ENCODE measurements around the gene SCT. TPM values are rescaled to one million over a fixed set of nuclear protein-coding genes. Genes with fewer than 3 reads are reported as not detected.

The SCT gene
- total and polyA plus RNA-seq, 2 donors (not counting 1 experiment from before 2014, with no cell fraction given), result not detected

DNA sequence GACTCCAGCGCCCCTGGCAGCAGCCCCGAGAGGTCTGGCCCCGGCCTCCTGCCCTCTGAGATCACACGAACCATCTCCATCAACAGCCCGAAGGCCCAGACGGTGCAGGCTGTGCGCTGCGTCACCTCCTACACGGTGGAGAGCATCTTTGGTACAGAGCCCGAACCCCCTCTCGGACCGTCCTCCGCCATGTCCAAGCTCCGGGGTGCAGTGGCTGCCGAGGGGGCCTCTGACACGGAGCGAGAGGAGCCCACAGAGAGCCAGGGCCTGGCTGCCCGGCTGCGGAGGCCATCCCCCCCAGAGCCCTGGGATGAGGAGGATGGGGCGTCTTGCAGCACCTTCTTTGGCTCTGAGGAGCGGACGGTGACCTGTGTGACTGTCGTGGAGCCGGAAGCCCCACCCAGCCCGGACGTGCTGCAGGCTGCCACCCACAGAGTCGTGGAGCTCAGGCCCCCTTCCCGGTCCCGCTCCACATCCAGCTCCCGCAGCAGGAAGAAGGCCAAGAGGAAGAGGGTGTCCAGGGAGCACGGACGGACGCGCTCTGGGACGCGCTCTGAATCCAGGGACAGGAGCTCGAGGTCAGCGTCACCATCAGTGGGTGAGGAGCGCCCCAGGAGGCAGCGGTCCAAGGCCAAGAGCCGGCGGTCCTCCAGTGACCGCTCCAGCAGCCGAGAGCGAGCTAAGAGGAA is 18.9 kb downstream of the SCT start:
- peaks cover 62% of the 10 kb centered on the region for H3K36me3 ChIP-seq (ENCODE audit: control insufficient read depth, insufficient read depth, low read length)

DNA sequence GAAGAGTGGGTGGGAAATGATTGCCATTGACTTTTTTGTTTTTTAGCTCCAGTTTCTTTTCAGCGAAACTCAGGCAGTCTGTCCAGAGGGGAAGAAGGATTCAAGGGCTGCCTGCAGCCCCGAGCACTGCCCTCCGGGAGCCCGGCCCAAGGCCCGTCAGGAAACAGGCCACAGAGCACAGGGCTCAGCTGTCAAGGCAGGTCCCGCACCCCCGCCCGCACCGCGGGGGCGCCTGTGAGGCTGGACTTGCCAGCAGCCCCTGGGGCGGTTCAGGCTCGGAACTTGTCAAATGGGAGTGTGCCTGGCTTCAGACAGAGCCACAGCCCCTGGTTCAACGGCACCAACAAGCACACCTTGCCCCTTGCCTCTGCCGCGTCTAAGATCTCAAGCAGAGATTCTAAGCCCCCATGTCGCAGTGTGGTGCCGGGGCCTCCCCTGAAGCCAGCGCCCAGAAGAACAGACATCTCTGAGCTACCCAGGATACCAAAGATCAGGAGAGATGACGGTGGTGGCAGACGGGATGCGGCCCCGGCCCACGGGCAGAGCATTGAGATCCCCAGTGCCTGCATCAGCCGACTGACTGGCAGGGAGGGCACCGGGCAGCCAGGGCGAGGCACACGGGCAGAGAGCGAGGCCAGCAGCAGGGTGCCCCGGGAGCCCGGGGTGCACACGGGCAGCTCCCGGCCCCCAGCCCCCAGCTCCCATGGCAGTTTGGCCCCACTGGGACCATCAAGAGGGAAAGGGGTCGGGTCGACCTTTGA is 19.8 kb downstream of the SCT start:
- Histone ChIP-seq H3K9ac (ENCODE audit: insufficient read depth, low read length) (no peak overlapping the region), H4K20me1 (ENCODE audit: control insufficient read depth, extremely low read depth, insufficient read depth, low read length) (no peaks in the 10 kb centered on the region), H3K4me3 (replicated peaks in 1 of 4; ENCODE audit: control extremely low read depth in 1 of 4, insufficient read depth in 1 of 4, low read depth in 3 of 4, low read length in 4 of 4) (no peak overlapping the region), H3K9me3 (ENCODE audit: control insufficient read depth, insufficient read depth, low read depth, low read length) (no peaks in the 10 kb centered on the region), H2AFZ (ENCODE audit: low read length) (no peak overlapping the region), H3K4me2 (ENCODE audit: extremely low read depth, insufficient read depth, low read length) (no peak overlapping the region), H3K79me2 (ENCODE audit: control insufficient read depth, insufficient read depth, low read length) (no peaks in the 10 kb centered on the region), H3K36me3 (ENCODE audit: control insufficient read depth, insufficient read depth, low read length) (peaks cover 56% of the 10 kb centered on the region), H3K27me3 (ENCODE audit: control insufficient read depth, insufficient read depth, low read length) (no peaks in the 10 kb centered on the region), H3K4me1 (ENCODE audit: control insufficient read depth, extremely low read depth, insufficient read depth, low read length) (no peaks in the 10 kb centered on the region), H3K27ac (ENCODE audit: insufficient read depth, low read length) (no peak overlapping the region)
- DNase-seq (ENCODE audit: low read depth in 2 of 2), result no peak
- no peak for TF ChIP-seq EZH2 (IDR thresholded peaks at IDR 0.05; ENCODE audit: low read length, missing control alignments)
- TF ChIP-seq, protein P1, sequence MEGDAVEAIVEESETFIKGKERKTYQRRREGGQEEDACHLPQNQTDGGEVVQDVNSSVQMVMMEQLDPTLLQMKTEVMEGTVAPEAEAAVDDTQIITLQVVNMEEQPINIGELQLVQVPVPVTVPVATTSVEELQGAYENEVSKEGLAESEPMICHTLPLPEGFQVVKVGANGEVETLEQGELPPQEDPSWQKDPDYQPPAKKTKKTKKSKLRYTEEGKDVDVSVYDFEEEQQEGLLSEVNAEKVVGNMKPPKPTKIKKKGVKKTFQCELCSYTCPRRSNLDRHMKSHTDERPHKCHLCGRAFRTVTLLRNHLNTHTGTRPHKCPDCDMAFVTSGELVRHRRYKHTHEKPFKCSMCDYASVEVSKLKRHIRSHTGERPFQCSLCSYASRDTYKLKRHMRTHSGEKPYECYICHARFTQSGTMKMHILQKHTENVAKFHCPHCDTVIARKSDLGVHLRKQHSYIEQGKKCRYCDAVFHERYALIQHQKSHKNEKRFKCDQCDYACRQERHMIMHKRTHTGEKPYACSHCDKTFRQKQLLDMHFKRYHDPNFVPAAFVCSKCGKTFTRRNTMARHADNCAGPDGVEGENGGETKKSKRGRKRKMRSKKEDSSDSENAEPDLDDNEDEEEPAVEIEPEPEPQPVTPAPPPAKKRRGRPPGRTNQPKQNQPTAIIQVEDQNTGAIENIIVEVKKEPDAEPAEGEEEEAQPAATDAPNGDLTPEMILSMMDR (conservative IDR thresholded peaks at IDR 0.05 in 1 of 2, IDR thresholded peaks at IDR 0.05 in 1 of 2; ENCODE audit: low read depth in 1 of 2, low read length in 2 of 2), result no peak

More for the DNA sequence above, 18.9 kb downstream of the SCT start:
- no peak overlapping the region for H2AFZ ChIP-seq (ENCODE audit: low read length)
- H4K20me1 ChIP-seq (ENCODE audit: control insufficient read depth, extremely low read depth, insufficient read depth, low read length), result no peaks in the 10 kb centered on the region
- no peak overlapping the region for H3K4me3 ChIP-seq (replicated peaks in 1 of 4; ENCODE audit: control extremely low read depth in 1 of 4, insufficient read depth in 1 of 4, low read depth in 3 of 4, low read length in 4 of 4)
- H3K4me1 ChIP-seq (ENCODE audit: control insufficient read depth, extremely low read depth, insufficient read depth, low read length), result no peaks in the 10 kb centered on the region
- H3K4me2 ChIP-seq (ENCODE audit: extremely low read depth, insufficient read depth, low read length), result no peak overlapping the region
- H3K27ac ChIP-seq (ENCODE audit: insufficient read depth, low read length), result no peak overlapping the region
- no peaks in the 10 kb centered on the region for H3K27me3 ChIP-seq (ENCODE audit: control insufficient read depth, insufficient read depth, low read length)
- DNase-seq (ENCODE audit: low read depth in 2 of 2), result no peak
- H3K9ac ChIP-seq (ENCODE audit: insufficient read depth, low read length), result no peak overlapping the region
- TF ChIP-seq EZH2 (IDR thresholded peaks at IDR 0.05; ENCODE audit: low read length, missing control alignments), result no peak
- TF ChIP-seq, protein P1 (conservative IDR thresholded peaks at IDR 0.05 in 1 of 2, IDR thresholded peaks at IDR 0.05 in 1 of 2; ENCODE audit: low read depth in 1 of 2, low read length in 2 of 2), result no peak
- H3K9me3 ChIP-seq (ENCODE audit: control insufficient read depth, insufficient read depth, low read depth, low read length), result no peaks in the 10 kb centered on the region
- H3K79me2 ChIP-seq (ENCODE audit: control insufficient read depth, insufficient read depth, low read length), result no peaks in the 10 kb centered on the region

DNA sequence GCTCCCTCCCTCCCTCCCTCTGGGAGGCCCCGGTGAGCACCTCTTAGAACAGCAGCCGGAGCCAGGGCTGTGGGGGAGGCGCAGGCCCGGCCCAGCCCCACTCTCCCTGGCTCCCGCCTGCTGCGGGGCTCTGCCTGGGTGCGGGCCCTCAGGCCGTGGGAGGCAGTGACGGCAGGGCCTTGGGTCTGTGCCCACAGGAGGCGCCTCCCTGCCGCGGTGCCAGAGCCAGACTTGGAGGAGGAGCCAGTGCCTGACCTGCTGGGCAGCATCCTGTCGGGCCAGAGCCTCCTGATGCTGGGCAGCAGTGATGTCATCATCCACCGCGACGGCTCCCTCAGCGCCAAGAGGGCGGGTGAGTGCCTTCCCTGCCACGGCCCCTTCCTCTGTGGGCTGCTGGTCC is 20.7 kb downstream of the SCT start:
- H3K4me1 ChIP-seq (ENCODE audit: control insufficient read depth, extremely low read depth, insufficient read depth, low read length), result no peaks in the 10 kb centered on the region
- no peak overlapping the region for H2AFZ ChIP-seq (ENCODE audit: low read length)
- TF ChIP-seq, protein P1 (conservative IDR thresholded peaks at IDR 0.05 in 1 of 2, IDR thresholded peaks at IDR 0.05 in 1 of 2; ENCODE audit: low read depth in 1 of 2, low read length in 2 of 2), result no peak
- H3K4me3 ChIP-seq (replicated peaks in 1 of 4; ENCODE audit: control extremely low read depth in 1 of 4, insufficient read depth in 1 of 4, low read depth in 3 of 4, low read length in 4 of 4), result no peak overlapping the region
- DNase-seq (ENCODE audit: low read depth in 2 of 2), result peak; percentile 54 to 72
- H3K27me3 ChIP-seq (ENCODE audit: control insufficient read depth, insufficient read depth, low read length), result no peaks in the 10 kb centered on the region
- H4K20me1 ChIP-seq (ENCODE audit: control insufficient read depth, extremely low read depth, insufficient read depth, low read length), result no peaks in the 10 kb centered on the region
- no peaks in the 10 kb centered on the region for H3K9me3 ChIP-seq (ENCODE audit: control insufficient read depth, insufficient read depth, low read depth, low read length)
- H3K79me2 ChIP-seq (ENCODE audit: control insufficient read depth, insufficient read depth, low read length), result no peaks in the 10 kb centered on the region
- H3K4me2 ChIP-seq (ENCODE audit: extremely low read depth, insufficient read depth, low read length), result no peak overlapping the region
- peaks cover 61% of the 10 kb centered on the region for H3K36me3 ChIP-seq (ENCODE audit: control insufficient read depth, insufficient read depth, low read length)
- H3K27ac ChIP-seq (ENCODE audit: insufficient read depth, low read length), result no peak overlapping the region
- no peak overlapping the region for H3K9ac ChIP-seq (ENCODE audit: insufficient read depth, low read length)

All from fibroblast of lung (primary cell).